DMS 273 (cell line): Measurements from ENCODE around the gene LIMCH1.

Experiments
- DNase-seq: peaks from one replicate; lab custom pipeline; 2025; ENCODE audit not compliant: unreplicated experiment; lab: John Stamatoyannopoulos, UW

The LIMCH1 gene

DNA sequence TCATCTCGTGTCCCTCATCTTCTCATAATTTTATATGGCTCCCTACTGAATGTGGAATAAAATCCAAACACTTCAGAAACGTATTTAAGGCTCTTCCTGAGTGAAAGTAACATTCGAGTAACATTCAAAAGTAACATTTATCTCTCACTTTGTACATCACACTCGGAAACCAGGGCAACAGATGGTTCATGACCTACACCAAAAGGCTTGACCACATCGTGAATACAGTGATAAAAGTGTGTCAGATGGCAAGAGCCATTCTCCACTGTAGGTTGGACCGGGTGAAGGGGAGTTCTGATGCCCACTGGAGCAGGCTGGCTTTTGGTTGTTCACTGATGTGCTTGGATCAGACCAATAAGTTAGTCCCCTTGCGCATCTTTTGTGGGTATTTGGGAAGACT, 5.6 kb upstream of the LIMCH1 start:
- DNase-seq: no peak

DNA sequence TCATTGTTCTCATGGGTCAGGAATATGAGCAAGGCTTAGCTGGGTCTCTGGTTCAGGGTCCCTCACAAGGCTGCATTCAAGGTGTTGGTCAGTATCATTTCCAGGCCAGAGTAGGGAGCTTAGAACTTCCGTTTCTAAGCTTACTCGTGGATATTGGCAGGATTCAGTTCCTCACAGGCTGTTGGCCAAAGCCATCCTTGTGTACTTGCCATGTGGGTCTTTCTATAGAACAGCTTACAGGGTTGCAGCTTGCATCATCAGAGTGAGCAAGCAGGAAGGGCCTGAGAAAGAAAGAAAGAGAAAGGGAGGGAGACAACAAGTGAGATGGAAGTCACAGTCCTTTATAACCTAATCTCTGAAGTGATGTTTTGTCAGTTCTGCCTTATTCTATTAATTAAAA, 5.1 kb upstream of the LIMCH1 start:
- DNase-seq: no peak

DNA sequence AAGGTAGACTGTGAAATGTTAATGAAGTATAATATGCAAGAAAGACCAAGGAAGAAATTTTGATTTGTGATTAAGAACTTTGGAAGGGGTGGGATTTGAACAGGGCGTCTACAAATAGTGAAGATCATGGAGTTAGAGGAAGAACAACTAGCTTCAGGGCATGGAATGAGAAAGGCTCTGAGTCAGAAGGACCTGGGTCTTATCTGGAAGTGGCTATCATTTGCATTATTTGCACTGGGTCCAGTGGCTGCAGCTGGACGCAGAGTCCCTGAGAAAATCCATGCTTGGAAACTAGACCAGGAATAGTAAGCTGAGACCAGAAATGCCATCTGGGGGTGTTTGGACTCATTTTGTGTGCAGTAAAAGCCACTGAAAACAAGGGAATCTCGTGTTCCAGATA, 4.3 kb upstream of the LIMCH1 start:
- no peak for DNase-seq

DNA sequence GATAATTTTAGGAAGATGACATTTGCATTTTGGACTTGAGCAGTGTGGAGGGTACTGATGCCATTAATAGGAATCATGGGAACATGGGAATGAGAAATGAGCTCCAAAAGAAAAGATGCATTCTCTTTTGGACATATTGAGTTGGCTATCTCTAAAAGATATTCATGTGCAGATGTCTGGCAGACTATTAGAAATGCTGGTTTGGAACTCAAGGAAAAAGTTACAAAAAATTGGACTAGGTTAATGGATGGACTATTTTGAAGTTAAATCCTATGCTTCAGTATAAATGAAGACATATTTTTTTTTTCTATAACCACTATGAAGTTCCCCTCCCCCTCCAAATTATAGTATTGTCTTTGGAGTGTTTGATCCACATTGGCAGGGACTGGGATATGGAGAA, 3.6 kb upstream of the LIMCH1 start:
- DNase-seq: no peak

DNA sequence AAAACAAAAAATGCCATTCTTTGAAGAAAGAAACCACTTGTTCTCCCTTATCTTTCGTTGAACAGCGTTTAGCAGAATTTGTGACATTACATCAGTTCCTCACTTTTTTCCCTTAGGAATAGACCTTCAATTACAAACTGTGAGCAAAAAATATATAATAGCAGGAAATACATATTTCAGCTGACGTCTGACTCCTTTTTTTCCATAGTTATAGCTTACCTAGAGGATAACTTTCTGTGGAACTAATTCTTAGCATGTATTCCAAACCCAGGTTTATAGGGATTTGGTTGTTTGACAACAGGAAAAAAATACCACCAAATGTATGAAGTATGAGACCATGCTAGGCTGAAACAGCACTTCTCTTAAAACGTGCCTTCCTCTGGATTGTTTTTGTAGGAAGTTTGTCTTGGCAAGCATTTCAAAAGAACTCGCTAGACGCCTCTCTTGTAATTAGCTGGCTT, 2.0 kb upstream of the LIMCH1 start:
- DNase-seq: no peak

DNA sequence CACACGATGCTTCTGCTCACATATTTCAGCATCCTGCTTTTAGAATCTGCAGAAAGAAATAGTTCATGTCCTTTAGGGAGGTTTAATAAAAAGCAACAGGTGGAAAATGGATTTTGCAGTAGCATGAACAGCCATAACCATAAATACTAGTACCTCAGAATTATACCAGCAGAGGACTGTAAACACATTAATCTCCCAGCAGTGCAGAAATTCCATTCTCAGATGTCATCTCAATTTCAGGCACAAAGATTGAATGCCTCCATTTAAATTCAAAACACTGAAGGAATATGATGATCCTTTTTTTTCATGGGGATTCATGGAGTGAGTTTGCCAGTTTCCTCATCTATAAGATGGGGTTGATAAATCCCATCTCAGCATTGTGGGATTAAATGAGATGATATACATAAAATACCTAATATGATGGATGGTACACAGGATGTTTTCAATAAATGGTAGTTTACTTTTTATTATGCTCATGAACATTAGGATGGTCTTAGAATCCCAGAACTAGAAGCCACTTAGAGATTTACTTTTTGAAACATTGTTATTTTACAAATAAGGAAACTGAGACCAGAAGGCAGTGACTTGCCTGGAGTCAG, 566 bp upstream of the LIMCH1 start:
- no peak for DNase-seq

DNA sequence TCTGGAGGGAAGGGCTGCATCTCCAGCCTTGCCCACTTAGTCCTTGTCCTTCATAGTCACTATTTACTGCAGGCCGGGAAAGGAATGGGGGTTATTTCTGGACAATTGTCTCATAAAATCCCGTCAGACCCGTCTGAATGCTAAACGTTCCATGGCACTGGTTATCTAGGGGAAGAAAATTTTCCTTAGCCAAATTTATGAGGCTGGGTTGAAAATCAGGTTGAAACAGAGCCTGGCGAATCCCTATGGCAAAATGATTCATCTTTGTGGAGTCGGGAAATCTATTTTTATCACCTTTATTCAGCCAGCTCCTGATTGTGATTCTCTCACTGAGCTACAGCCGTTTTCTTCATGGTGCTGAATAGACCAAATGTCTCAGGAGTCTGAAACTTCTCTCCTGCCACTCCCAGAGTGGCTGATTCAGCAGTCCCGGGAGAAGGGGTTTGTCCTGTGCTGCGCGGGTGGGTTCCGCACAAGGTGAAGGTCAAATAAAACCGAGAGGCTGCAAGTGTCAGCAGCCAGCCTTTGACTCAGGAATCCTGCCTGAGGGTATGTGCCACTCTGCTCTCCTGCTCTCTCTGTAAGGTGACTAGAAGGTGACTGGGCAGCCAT, 1.0 kb downstream of the LIMCH1 start:
- no peak for DNase-seq

DNA sequence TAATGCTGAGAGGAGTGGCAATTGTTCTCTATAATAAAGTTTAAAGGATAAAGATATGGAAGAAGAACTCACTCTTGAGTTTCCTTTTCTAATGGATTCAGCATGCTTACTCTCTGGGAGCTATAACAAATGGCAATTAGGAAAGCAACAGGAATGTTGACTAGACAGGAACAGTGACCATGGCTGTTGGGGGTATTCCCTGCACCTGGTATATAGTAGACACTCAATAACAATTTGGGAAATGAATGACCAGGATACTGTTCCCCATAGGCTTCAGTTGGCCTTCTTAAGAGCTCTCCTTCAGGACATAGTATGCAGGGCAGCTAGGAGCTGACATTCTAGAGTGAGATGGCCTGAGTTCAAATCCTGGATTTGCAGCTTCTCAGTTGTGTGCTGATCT, 1.8 kb downstream of the LIMCH1 start:
- DNase-seq: no peak

DNA sequence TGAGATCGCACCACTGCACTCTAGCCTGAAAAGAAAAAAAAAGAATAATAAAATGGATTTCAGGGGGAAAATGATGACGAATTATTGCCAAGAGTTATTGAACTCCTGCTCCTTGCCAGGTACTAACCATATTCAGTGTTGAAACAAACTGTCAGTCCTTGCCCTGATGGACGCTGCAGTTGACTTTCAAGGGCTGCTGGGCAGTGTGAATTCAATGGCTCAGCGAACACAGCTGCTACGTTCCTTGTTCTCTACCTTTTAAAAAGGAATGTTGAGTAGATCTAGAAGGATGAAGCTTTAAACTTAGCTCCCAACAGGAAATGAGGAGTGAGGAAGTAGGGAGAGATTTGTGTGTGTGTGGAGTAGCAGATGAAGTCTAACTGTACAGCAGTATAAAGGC, 2.7 kb downstream of the LIMCH1 start:
- DNase-seq: no peak

DNA sequence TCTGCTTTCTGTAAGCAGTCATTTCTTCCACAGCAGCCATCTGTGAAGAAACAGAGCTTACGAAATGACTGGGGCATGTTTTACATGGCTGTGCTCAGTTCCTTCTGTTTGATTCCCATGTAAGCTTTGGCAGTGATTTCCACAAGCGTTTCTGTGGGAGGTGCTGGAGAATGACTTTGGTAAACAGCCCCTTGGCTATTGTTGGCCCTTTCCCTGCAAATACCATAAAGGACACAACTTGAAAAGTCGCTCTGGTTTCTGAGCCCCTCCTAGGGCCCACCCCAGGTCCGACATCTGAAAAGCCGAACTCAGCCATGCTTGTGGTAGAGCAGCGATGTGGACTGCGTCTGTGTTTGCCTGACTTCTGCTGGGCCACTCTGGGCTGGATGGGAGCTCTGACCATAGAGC, 3.7 kb downstream of the LIMCH1 start:
- DNase-seq: no peak

DNA sequence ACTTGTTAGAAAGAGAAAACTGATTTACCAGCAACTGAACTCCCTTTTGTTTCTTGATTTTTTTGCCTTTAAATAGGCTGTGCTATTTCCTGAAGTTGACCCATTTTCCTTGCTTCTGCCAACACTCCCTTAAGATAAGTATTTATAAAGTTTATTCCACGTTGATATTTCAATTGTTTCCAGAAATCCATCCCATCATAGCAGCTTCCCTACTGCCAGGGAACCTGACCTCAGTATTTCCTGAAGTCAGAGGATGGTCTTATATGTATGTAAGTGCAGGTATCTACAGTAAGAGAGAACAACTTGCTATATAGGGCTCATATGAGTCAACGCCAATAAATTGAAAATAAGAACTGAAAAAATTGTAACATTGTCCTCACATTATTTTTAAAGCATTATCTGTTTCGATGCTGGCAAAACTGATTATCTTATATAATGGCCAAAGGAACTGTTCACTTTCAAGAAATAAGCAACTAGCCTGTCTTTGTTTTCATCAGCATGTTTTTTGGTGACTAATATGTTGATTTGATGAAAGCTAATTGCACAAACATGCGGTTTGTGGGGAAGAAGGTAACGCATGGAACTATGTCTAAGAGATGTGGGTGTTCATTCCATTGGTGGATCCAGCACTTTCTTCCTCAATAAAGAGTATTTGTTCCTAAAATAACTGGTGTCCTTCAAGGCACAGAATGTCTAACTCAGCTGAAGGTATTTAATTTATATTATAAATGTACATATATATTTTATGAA, 4.7 kb downstream of the LIMCH1 start:
- DNase-seq: no peak

DNA sequence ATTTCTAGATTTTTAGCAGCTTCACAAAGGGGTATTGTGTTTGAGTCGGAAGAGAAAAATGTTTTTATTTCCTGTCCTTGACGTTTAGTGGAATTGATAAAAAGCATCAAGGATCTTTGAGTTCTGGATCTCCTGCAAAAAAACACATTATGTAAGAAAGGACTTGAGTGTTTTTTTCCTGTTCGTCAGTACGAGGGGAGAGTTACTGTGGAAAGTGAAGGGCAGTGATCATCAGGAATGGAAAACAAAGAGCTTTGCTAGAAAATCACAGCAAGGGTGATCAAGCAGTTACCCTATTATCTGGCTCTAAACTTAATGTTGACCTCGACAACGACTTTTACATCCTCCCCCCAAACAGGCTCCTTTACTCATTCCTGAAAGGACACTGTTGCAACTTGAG, 7.3 kb downstream of the LIMCH1 start:
- DNase-seq: no peak

DNA sequence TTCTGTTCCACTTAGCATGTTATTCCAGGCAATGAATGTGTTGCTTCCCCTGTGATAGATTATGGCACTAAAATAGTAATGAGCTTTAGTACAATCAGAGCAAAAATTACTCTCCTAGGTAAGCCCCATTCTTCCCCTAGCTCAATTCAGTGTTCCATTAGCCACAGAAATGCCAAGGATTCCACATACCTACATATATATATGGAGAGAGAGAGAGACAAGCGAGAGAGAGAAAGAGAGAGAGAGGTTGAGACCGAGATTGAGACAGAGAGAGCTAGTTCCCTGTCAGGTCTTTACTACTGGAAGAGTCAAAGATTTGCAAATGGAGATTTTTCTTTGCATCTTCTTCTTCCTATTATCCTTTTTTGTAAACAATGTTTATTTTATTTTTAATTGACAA, 8.7 kb downstream of the LIMCH1 start:
- no peak for DNase-seq

DNA sequence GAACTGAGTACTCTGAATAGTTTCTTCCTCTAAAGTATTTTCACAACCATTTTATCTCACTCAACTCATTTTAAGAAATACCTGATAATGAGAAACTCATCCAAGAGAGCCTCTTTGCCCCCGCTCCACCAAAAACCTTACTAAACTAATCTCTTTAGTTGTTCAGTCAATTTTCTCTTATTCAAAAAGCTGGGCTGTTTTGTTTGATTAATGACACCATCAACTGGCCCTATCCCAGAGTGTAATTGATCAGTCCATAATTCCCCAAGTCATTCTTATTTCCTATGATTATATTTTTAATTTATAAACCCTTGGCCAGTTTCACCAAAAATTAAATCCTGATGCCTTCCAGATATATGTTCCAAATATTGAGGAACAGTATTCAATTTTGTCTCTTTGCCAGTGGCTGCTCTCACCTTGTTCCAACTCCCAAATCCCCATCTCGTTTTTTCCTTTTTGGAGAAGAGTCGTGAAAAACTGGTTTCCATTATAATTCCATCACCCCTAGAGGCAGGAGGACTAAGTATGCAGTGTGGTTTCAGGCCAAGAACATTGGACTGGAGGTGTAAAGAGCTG, 10.4 kb downstream of the LIMCH1 start:
- DNase-seq: no peak

DNA sequence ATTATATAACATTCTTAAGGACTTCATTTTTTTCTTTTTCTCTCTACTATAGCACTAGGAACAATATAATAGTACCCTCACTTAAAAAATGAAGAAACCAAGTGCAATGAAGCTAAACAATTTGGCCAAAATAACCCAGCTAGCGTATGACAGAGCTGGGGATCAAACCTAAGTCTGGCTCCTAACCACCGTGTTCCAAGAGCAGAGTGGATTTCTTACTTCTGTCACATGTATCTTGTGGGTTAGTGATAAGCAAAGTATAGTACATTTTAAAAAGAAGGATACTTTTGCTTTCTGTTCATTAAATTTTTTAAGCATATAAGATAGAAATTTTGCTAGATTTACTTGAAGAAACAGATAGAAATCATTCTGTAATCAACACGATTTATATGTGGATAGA, 11.5 kb downstream of the LIMCH1 start:
- DNase-seq: no peak

DNA sequence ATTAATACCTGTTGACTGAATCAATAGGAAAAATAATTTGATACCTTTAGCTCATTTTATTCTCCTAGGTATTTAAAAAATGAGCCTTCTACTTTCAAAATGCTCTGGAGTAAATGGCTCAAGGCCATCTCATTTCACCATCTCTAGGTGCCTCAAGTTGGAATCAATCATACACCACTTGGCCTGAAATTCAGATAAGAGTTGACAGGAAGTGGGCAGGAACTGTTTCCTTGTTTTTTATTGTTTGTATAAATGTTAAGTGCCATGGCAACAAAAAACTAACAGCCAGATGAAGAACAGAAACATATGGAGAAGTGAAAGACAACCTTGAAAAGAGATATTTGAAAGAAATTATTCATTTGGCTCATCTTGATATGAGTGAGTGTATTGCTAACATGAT, 12.4 kb downstream of the LIMCH1 start:
- DNase-seq: no peak

DNA sequence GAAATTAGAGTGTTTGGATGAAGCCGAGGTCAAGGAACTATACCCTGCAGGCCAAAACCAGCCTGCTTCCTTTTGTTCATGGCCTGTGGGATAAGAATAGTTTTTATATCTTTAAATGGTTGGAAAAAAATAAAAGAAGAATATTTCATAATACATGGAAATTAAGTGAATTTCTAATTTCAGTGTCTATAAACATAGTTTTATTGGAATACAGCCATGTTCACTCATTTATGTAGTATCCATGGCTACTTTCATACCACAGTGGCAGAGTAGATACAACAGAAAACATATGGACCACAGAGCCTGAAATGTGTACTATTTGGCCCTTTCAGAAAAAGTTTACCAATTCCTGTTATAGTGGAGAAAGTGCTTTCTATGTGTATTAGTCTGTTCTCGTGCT, 13.6 kb downstream of the LIMCH1 start:
- no peak for DNase-seq

DNA sequence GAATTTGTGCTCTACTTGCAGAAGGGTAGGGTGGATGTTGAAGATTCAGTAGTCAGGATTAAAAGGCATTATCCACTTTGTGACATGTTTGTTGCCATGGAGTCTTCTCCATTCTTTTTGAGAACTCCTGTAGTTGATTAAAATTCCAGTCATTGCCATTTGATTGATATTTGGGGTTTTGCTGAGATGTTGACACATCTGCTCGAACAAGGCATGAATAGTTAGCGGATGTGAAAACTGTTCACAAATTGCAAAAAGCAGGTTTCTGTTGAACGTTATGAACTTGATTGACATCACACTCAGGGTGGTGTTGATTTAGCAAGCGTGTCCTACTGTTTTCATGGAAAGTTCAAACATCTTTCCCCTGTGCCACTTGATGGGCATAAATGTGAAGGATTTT, 16.9 kb downstream of the LIMCH1 start:
- DNase-seq: no peak

DNA sequence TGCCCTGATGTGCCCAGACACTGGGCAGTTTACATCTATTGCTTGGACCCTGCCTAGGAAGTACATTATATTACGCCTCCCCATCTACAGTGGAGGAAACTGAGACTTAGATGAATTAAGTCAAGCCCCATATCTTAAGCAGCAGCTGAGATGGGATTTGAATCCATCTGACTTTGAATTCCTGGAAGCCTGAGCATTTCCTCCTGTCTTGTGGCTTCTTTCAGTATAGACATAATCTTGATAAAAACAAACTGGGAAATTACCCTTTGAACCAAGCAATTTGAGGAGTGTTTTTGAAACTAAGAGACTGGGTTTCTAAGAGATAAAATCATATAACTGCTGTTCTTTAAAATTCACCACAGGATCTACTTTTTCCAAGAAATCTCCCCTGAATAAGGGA, 18.6 kb downstream of the LIMCH1 start:
- no peak for DNase-seq

DNA sequence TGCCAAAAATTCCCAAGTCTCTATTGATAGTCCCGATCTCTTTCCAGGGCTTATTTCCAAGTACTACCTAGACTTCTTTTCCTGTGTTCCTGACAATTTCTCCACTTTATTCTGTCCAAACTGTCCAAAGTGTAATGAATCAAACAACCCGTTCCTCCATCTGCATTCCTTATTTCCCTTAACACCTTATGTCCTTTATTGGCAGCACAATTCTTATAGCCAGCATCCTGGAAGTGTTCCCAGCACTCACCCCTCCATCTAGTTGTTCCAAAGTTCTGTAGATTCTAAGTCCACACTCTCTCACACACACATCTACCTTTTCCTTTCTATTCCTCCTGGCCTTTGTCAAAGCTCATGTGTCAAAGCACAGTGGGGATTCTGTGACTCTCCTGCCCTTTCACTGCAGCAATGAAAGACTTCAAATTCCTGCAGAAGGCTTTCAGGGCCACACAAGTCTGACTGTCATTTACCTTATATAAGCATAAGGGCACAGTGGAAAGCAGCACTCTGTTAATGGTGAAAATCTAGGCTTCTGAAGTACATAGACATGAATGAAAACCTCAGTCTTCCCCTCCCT, 22.1 kb downstream of the LIMCH1 start:
- no peak for DNase-seq

DNA sequence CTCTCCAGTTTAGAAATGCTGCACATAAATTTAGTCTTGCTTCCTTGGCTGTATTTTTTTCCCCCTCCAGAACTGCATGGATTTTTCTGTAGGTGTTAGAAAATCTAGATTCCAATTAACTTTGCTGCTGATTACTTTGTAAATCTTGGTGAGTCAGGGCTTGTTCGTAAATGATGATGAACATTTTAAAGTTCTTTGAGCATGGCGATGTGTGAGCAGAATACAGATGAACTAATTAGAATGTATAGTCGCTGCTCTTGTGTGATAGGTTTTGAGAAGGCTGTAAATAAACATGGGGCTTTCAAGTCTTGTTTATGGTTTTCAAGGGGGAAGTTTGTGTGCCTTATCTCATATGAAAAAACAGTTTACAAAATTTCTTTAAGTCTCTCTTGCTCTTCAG, 23.3 kb downstream of the LIMCH1 start:
- DNase-seq: no peak

DNA sequence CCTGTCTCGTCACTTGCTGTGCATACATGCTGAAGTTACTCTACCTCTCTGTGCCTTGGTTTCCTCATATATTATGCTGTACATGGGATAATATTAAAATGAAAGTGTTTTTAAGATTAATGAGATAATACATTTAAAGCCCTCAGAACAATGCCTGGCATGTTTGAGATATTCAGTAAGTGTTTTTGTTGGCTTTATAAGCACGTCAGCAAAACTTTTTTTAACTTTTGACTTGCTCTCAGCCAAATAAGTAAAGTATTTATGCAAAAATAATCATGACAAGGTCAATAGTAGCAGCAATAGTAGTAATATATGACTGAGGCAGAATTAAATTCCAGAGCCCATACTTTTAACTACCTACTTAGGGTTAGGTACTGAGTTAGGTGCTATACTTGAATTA, 29.2 kb downstream of the LIMCH1 start:
- no peak for DNase-seq
